GM18909 (cell line): ENCODE measurements around the gene PPID.
"Not testable (repeated sequence)": the region's sequence is repeated elsewhere in the genome, so short reads cannot be mapped to it uniquely, and the experiment has no call there.

Experiments
- ATAC-seq: cut with Tn5 transposase; IDR thresholded peaks from one replicate; pipeline ENCODE4 v1.9.1; 2021; ENCODE audit warnings: mild to moderate bottlenecking; ENCODE audit not compliant: unreplicated experiment, poor library complexity

Gene PPID

GRCh38 chr4:158722917-158723793, at the start of gene PPID:
Gene PPID (minus strand): TSS chr4:158723396. CDS start chr4:158723288, 108 bp downstream.
- peak; percentile 98 for ATAC-seq

DNA sequence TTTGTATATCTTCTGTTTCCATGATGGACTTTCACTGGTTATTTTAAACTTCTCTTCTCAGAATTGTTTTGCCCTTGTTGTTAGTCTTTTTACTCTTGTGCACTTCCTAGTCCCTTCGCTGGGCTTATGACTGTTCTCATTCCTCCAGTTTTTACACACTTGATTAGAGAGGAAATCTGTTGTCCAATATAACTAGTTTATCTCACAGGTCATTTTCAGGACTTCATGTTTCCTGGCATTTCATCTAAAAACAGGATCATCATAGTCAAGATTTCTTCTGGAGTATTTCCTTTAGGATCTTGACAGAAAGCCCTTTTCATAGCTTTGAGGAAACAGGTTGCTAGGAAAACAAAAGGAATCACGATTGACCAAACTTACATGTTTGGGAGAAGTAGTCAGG, 48.6 kb upstream of the PPID start:
- no peak for ATAC-seq

GRCh38 chr4:158770671-158771070, 47.5 kb upstream of the PPID start:
- no peak for ATAC-seq

GRCh38 chr4:158769175-158769921, 46.2 kb upstream of the PPID start:
- peak; percentile 40 for ATAC-seq

GRCh38 chr4:158768555-158769174, 45.5 kb upstream of the PPID start, which contains the start of gene FNIP2:
Gene FNIP2 (plus strand): TSS chr4:158769026. CDS start chr4:158769213, 187 bp downstream.
- ATAC-seq, result peak; percentile 81

- ATAC-seq, result no peak
These were observed 44.3 kb upstream of the PPID start for GRCh38 chr4:158767451-158767850.

DNA sequence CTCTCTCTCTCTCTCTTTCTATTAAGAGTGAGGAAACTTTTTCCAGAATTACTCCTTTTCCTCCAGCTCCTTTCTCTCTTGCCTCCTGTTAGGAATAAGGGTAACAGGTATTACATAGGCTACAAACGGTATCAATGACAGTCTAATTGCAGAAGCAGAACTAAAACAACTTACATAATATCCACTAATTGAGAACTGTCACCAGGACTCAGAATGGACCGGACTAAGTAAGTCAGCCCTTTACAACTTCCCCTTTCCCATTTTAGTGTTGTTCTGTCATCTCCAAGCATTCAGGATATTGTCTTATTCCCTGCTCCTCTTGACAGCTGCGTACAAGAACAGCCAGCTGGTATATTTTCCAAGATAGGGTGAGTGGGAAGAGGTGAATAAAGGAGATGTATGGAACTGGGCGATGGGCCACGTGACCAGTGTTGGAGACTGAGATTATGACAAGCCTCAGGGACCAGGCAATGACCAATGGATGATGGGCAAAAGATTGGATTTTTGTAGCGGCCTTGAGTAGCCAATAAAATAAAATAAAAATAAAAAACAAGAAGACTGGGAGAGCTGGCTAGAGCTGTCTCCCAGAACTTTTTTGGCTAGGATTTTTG, 43.3 kb upstream of the PPID start:
- ATAC-seq, result no peak

DNA sequence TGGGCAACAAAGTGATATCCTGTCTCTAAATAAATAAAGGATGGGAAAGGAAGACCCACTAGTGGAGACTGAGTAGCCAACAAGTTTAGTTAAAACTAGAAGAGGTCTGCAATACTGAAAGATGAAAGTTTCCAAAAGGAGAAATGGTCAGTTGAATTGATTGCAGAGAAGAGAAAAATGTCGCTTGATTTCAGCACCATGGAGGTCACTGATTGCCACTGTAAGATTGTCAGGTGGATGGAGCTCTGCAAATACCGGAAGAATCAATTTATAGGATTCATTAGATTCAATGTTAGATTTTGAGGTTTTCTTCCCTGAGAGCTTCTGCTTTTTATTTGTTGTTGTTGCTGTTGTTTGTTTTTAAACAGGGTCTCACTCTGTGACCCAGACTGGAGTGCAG, 40.3 kb upstream of the PPID start:
- no peak for ATAC-seq

DNA sequence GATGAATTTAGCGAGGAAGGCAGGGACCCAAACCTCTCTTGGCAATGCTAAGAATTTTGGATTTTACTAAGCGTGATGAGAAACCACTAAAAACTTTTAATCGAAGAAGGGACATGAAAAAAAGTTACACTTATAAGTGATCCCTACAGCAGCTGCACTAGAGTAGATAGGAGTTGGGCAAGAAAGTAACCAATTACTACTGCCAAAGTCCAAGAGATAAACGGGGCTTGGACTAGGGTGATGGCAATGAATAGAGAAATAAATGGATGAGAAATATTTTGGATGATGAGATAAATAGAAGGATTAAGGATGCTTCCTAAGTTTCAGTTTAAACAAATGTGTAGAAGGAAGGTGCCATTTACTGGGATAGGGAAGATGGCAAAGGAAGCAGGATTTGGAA, 39.4 kb upstream of the PPID start:
- ATAC-seq, result no peak

GRCh38 chr4:158760866-158761265, 37.7 kb upstream of the PPID start:
- ATAC-seq, result no peak

DNA sequence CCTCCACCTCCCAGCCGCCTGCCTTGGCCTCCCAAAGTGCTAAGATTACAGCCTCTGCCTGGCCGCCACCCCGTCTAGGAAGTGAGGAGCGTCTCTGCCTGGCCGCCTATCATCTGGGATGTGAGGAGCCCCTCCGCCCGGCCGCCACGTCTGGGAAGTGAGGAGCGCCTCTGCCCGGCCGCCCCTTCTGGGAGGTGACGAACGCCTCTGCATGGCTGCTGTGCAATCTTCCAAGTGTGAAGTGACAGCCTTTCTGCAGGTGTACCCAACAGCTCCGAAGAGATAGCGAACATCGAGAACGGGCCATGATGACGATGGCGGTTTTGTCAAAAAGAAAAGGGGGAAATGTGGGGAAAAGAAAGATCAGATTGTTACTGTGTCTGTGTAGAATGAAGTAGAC, 36.3 kb upstream of the PPID start:
- not testable (repeated sequence) for ATAC-seq

- no peak for ATAC-seq
These were observed 35.5 kb upstream of the PPID start for GRCh38 chr4:158758703-158759102.

DNA sequence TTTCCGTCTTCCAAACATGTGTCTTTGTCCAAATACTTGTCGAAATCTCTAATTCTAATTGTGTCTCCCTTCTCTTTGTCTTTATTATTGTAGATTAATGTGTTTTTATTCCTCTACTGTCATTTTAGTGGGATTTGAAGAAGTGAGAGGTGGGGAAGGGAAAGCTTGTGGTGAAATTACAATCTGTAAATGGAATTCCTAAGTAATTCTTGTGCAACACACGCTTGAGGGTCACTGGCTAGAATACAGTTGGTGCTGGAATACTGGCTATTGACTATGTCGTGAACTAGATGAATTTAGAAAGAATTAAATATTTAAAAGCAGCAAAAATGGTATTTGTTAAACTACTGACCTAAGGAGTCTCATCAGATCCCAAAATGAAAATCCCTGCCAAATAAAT, 34.9 kb upstream of the PPID start:
- no peak for ATAC-seq

DNA sequence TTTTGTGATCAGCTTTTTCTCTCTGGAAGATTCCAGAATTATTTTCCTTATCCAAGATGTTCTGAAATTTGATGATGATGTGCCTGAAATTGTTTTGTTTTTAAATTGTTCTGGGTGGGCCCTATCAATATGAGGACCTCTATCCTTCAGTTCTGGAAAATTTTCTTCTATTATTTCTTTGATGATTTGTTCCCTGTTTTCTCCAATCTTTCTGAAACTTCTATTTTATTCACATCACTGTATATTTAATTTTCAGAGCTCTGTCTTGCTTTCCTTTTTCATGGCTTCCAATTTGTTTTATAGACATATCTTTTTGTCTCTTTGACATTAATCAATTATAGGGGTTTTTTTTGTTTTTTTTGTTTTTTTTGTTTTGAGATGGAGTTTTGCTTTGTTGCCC, 33.4 kb upstream of the PPID start:
- ATAC-seq, result no peak

- ATAC-seq, result not testable (repeated sequence)
These were observed 32.6 kb upstream of the PPID start for GRCh38 chr4:158755819-158756218.

- no peak for ATAC-seq
These were observed 31.4 kb upstream of the PPID start for GRCh38 chr4:158754385-158755180.

- no peak for ATAC-seq
These were observed 27.2 kb upstream of the PPID start for GRCh38 chr4:158750379-158750778.

DNA sequence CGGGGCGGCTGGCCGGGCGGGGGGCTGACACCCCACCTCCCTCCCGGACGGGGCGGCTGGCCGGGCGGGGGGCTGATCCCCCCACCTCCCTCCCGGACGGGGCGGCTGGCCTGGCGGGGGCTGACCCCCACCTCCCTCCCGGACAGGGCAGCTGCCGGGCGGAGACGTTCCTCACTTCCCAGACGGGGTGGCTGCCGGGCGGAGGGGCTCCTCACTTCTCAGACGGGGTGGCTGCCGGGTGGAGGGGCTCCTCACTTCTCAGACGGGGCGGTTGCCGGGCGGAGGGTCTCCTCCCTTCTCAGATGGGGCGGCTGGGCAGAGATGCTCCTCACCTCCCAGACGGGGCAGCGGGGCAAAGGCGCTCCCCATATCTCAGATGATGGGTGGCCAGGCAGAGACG, 23.3 kb upstream of the PPID start:
- ATAC-seq, result not testable (repeated sequence)

GRCh38 chr4:158741326-158742021, 18.3 kb upstream of the PPID start:
- no peak for ATAC-seq
